ENCODE data around the gene REPIN1. TPM values are rescaled to one million over a fixed set of nuclear protein-coding genes. Genes with fewer than 3 reads are reported as not detected.

Gene REPIN1
- total RNA-seq, 1 experiment from 2014 or later, result 106 TPM

GRCh38 chr7:150371996-150372270, 3.3 kb downstream of the REPIN1 start:
- TF ChIP-seq EGR1 (IDR thresholded peaks at IDR 0.05; ENCODE audit: low read depth) (no peak), ZNF274 (IDR thresholded peaks at IDR 0.05; ENCODE audit: low read depth, low read length) (no peak), MAX (IDR thresholded peaks at IDR 0.05) (no peak), FOSL1 (IDR thresholded peaks at IDR 0.05; ENCODE audit: low read depth) (no peak)
- H3K9ac ChIP-seq (ENCODE audit: low read length), result no peak overlapping the region
- POLR2A ChIA-PET, result no interaction called here

GRCh38 chr7:150372271-150373048, 3.8 kb downstream of the REPIN1 start:
- intact Hi-C loops (cut with micrococcal nuclease), result no loop called here
- no TSS peak for BruUV-seq (replicated peaks)
- Histone ChIP-seq H3K4me2 (ENCODE audit: low read length) (no peak overlapping the region), H4K20me1 (ENCODE audit: insufficient read depth) (no peaks in the 10 kb centered on the region), H3K4me1 (ENCODE audit: control insufficient read depth in 1 of 2, insufficient read depth in 2 of 2, low read length in 2 of 2) (peaks cover 9 to 20% of the 10 kb centered on the region in 2 experiments), H2AFZ (ENCODE audit: low read depth, low read length, poor library complexity, severe bottlenecking) (no peak overlapping the region), H3K79me2 (ENCODE audit: insufficient read depth, low read length) (peaks cover 44% of the 10 kb centered on the region), H3K27me3 (ENCODE audit: insufficient read depth, low read length) (no peaks in the 10 kb centered on the region), H3K9me3 (ENCODE audit: control insufficient read depth in 1 of 2, insufficient read depth in 1 of 2, low read depth in 1 of 2, low read length in 2 of 2) (no peaks in the 10 kb centered on the region), H3K9ac (ENCODE audit: low read length) (no peak overlapping the region), H3K4me3 (replicated peaks in 1 of 2; ENCODE audit: low read depth in 1 of 2, low read length in 2 of 2) (no peak overlapping the region), H3K9me2 (ENCODE audit: insufficient read depth) (no peaks in the 10 kb centered on the region), H3K27ac (ENCODE audit: low read depth, low read length) (no peak overlapping the region), H3K36me3 (ENCODE audit: control insufficient read depth in 1 of 2, insufficient read depth in 2 of 2, low read length in 2 of 2) (peaks cover 11 to 16% of the 10 kb centered on the region in 2 experiments; a peak in 3 of 4 replicates)
- ATAC-seq (no peak), DNase-seq (ENCODE audit: low read depth, low spot score) (no peak)
- ChIA-PET POLR2A (no interaction called here), CTCF (no interaction called here), RAD21 (ENCODE audit: low non-redundant PET in 1 of 2, low total read pairs in 2 of 2, uncharacterized antibody in 2 of 2, unreplicated experiment in 2 of 2) (no interaction called here)
- no peak for TF ChIP-seq TCF7L2 (IDR thresholded peaks at IDR 0.05; ENCODE audit: borderline replicate concordance, extremely low read depth, insufficient read depth, insufficient read length)
- no peak for TF ChIP-seq EGR1 (IDR thresholded peaks at IDR 0.05; ENCODE audit: low read depth)
- no peak for TF ChIP-seq EZH2phosphoT487 (IDR thresholded peaks at IDR 0.05; ENCODE audit: borderline replicate concordance)
- no peak for TF ChIP-seq ELF1 (IDR thresholded peaks at IDR 0.05; ENCODE audit: borderline replicate concordance, low read depth)
- no peak for TF ChIP-seq SP1 (IDR thresholded peaks at IDR 0.05; ENCODE audit: low read depth)
- TF ChIP-seq CTCF (IDR thresholded peaks at IDR 0.05 in 2 of 3, conservative IDR thresholded peaks at IDR 0.05 in 1 of 3; ENCODE audit: borderline replicate concordance in 1 of 3, insufficient read depth in 1 of 3, low read depth in 2 of 3, low read length in 2 of 3), result no peak
- no peak for TF ChIP-seq SIN3A (IDR thresholded peaks at IDR 0.05; ENCODE audit: low read depth)
- no peak for TF ChIP-seq EZH2 (IDR thresholded peaks at IDR 0.05)
- no peak for TF ChIP-seq JUND (IDR thresholded peaks at IDR 0.05)
- TF ChIP-seq POLR2A (IDR thresholded peaks at IDR 0.05; ENCODE audit: borderline replicate concordance, extremely low read depth, insufficient read depth, insufficient read length), result no peak
- TF ChIP-seq RAD21 (IDR thresholded peaks at IDR 0.05; ENCODE audit: low read depth), result no peak
- no peak for TF ChIP-seq YY1 (IDR thresholded peaks at IDR 0.05; ENCODE audit: extremely low read depth, insufficient replicate concordance, low read depth, low read length)
- no peak for TF ChIP-seq ZFX (IDR thresholded peaks at IDR 0.05)
- TF ChIP-seq CEBPB (IDR thresholded peaks at IDR 0.05; ENCODE audit: low read depth), result no peak

More at GRCh38 chr7:150371996-150372270, 3.3 kb downstream of the REPIN1 start:
- Histone ChIP-seq H3K79me2 (ENCODE audit: insufficient read depth, low read length) (peaks cover 44% of the 10 kb centered on the region), H3K27ac (ENCODE audit: low read depth, low read length) (no peak overlapping the region), H3K9me2 (ENCODE audit: insufficient read depth) (no peaks in the 10 kb centered on the region), H4K20me1 (ENCODE audit: insufficient read depth) (no peaks in the 10 kb centered on the region), H3K4me1 (ENCODE audit: control insufficient read depth in 1 of 2, insufficient read depth in 2 of 2, low read length in 2 of 2) (peaks cover 13 to 24% of the 10 kb centered on the region in 2 experiments), H3K27me3 (ENCODE audit: insufficient read depth, low read length) (no peaks in the 10 kb centered on the region), H3K36me3 (ENCODE audit: control insufficient read depth in 1 of 2, insufficient read depth in 2 of 2, low read length in 2 of 2) (peaks cover 11 to 16% of the 10 kb centered on the region in 2 experiments; a peak in 3 of 4 replicates), H2AFZ (ENCODE audit: low read depth, low read length, poor library complexity, severe bottlenecking) (no peak overlapping the region), H3K9me3 (ENCODE audit: control insufficient read depth in 1 of 2, insufficient read depth in 1 of 2, low read depth in 1 of 2, low read length in 2 of 2) (no peaks in the 10 kb centered on the region), H3K4me3 (replicated peaks in 1 of 2; ENCODE audit: low read depth in 1 of 2, low read length in 2 of 2) (no peak overlapping the region), H3K4me2 (ENCODE audit: low read length) (no peak overlapping the region)
- RAD21 ChIA-PET (ENCODE audit: low non-redundant PET in 1 of 2, low total read pairs in 2 of 2, uncharacterized antibody in 2 of 2, unreplicated experiment in 2 of 2), result no interaction called here
- intact Hi-C loops (cut with micrococcal nuclease), result no loop called here
- no peak for DNase-seq (ENCODE audit: low read depth, low spot score)
- no TSS peak for BruUV-seq (replicated peaks)
- CTCF ChIA-PET, result no interaction called here
- ATAC-seq, result no peak
